ENCODE measurements around the gene OR13H1.
"Not testable (repeated sequence)": the region's sequence is repeated elsewhere in the genome, so short reads cannot be mapped to it uniquely, and the experiment has no call there.

The OR13H1 gene

GRCh38 chrX:131543774-131544173 lies at the start of gene OR13H1:
OR13H1 (plus strand) TSS chrX:131544074; CDS start chrX:131544074, 0 bp downstream.
- DNase-seq (ENCODE audit: low spot score in 2 of 2): no peak
- H3K4me3 ChIP-seq: no peak within 1 kb of the TSS
- no peaks in the 10 kb centered on the region for H3K9me3 ChIP-seq
- no peaks in the 10 kb centered on the region for H3K36me3 ChIP-seq (replicated peaks)
- H3K4me1 ChIP-seq: no peaks in the 10 kb centered on the region
- peaks cover 3% of the 10 kb centered on the region for H3K27me3 ChIP-seq (ENCODE audit: low read depth)
- in situ Hi-C loops (cut with MboI; ENCODE audit: low sequenced_read_pairs): no loop called here

- H3K4me3 ChIP-seq; in situ Hi-C loops (cut with MboI; ENCODE audit: low sequenced_read_pairs); H3K36me3 ChIP-seq (replicated peaks); H3K27me3 ChIP-seq (ENCODE audit: low read depth); H3K4me1 ChIP-seq; DNase-seq (ENCODE audit: low spot score in 2 of 2); H3K9me3 ChIP-seq: not testable (repeated sequence)
These were observed 42.3 kb upstream of the OR13H1 start for GRCh38 chrX:131501556-131501955.

- H3K27me3 ChIP-seq (ENCODE audit: low read depth): no peaks in the 10 kb centered on the region
- H3K4me3 ChIP-seq: no peak overlapping the region
- no peaks in the 10 kb centered on the region for H3K4me1 ChIP-seq
- H3K36me3 ChIP-seq (replicated peaks): no peaks in the 10 kb centered on the region
- DNase-seq (ENCODE audit: low spot score in 2 of 2): no peak
- H3K9me3 ChIP-seq: no peaks in the 10 kb centered on the region
- in situ Hi-C loops (cut with MboI; ENCODE audit: low sequenced_read_pairs): no loop called here
These were observed 30.5 kb upstream of the OR13H1 start for GRCh38 chrX:131513159-131513914.

GRCh38 chrX:131521824-131522223 lies 22.1 kb upstream of the OR13H1 start:
- H3K4me3 ChIP-seq: no peak overlapping the region
- no peaks in the 10 kb centered on the region for H3K36me3 ChIP-seq (replicated peaks)
- H3K4me1 ChIP-seq: no peaks in the 10 kb centered on the region
- no peaks in the 10 kb centered on the region for H3K27me3 ChIP-seq (ENCODE audit: low read depth)
- DNase-seq (ENCODE audit: low spot score in 2 of 2): no peak
- no peaks in the 10 kb centered on the region for H3K9me3 ChIP-seq
- in situ Hi-C loops (cut with MboI; ENCODE audit: low sequenced_read_pairs): no loop called here

GRCh38 chrX:131544218-131544617 lies 344 bp downstream of the OR13H1 start:
- no peaks in the 10 kb centered on the region for H3K4me1 ChIP-seq
- H3K36me3 ChIP-seq (replicated peaks): no peaks in the 10 kb centered on the region
- DNase-seq (ENCODE audit: low spot score in 2 of 2): no peak
- no peak overlapping the region for H3K4me3 ChIP-seq
- in situ Hi-C loops (cut with MboI; ENCODE audit: low sequenced_read_pairs): no loop called here
- no peaks in the 10 kb centered on the region for H3K9me3 ChIP-seq
- peaks cover 3% of the 10 kb centered on the region for H3K27me3 ChIP-seq (ENCODE audit: low read depth)

- in situ Hi-C loops (cut with MboI; ENCODE audit: low sequenced_read_pairs): no loop called here
These were observed 5.1 kb downstream of the OR13H1 start for GRCh38 chrX:131549011-131549410.

GRCh38 chrX:131552453-131552852 lies 8.6 kb downstream of the OR13H1 start:
- H3K27me3 ChIP-seq (ENCODE audit: low read depth); H3K4me1 ChIP-seq; DNase-seq (ENCODE audit: low spot score in 2 of 2); H3K36me3 ChIP-seq (replicated peaks); H3K4me3 ChIP-seq; in situ Hi-C loops (cut with MboI; ENCODE audit: low sequenced_read_pairs); H3K9me3 ChIP-seq: not testable (repeated sequence)

More at GRCh38 chrX:131549011-131549410, 5.1 kb downstream of the OR13H1 start:
- Histone ChIP-seq H3K27me3 (ENCODE audit: low read depth) (no peaks in the 10 kb centered on the region), H3K36me3 (replicated peaks) (no peaks in the 10 kb centered on the region), H3K4me3 (no peak overlapping the region), H3K9me3 (no peaks in the 10 kb centered on the region), H3K4me1 (no peaks in the 10 kb centered on the region)
- DNase-seq (ENCODE audit: low spot score in 2 of 2): no peak

GRCh38 chrX:131558562-131558961 lies 14.7 kb downstream of the OR13H1 start:
- H3K36me3 ChIP-seq (replicated peaks): no peaks in the 10 kb centered on the region
- in situ Hi-C loops (cut with MboI; ENCODE audit: low sequenced_read_pairs): no loop called here
- peaks cover 7% of the 10 kb centered on the region for H3K27me3 ChIP-seq (ENCODE audit: low read depth)
- no peaks in the 10 kb centered on the region for H3K4me1 ChIP-seq
- H3K9me3 ChIP-seq: no peaks in the 10 kb centered on the region
- no peak for DNase-seq (ENCODE audit: low spot score in 2 of 2)
- H3K4me3 ChIP-seq: no peak overlapping the region

- H3K36me3 ChIP-seq (replicated peaks): no peaks in the 10 kb centered on the region
- peaks cover 7% of the 10 kb centered on the region for H3K27me3 ChIP-seq (ENCODE audit: low read depth)
- H3K9me3 ChIP-seq: no peaks in the 10 kb centered on the region
- H3K4me3 ChIP-seq: no peak overlapping the region
- no peak for DNase-seq (ENCODE audit: low spot score in 2 of 2)
- H3K4me1 ChIP-seq: no peaks in the 10 kb centered on the region
- in situ Hi-C loops (cut with MboI; ENCODE audit: low sequenced_read_pairs): no loop called here
These were observed 20.8 kb downstream of the OR13H1 start for GRCh38 chrX:131564553-131565229.

- in situ Hi-C loops (cut with MboI; ENCODE audit: low sequenced_read_pairs): no loop called here
- Histone ChIP-seq H3K9me3 (no peaks in the 10 kb centered on the region), H3K4me3 (no peak overlapping the region), H3K36me3 (replicated peaks) (no peaks in the 10 kb centered on the region), H3K27me3 (ENCODE audit: low read depth) (peaks cover 7% of the 10 kb centered on the region), H3K4me1 (no peaks in the 10 kb centered on the region)
- no peak for DNase-seq (ENCODE audit: low spot score in 2 of 2)
These were observed 22.0 kb downstream of the OR13H1 start for GRCh38 chrX:131565909-131566308.

- no peaks in the 10 kb centered on the region for H3K9me3 ChIP-seq
- in situ Hi-C loops (cut with MboI; ENCODE audit: low sequenced_read_pairs): no loop called here
- H3K27me3 ChIP-seq (ENCODE audit: low read depth): no peaks in the 10 kb centered on the region; the same call in 1 of the 2 replicates
- no peak for DNase-seq (ENCODE audit: low spot score in 2 of 2)
- H3K4me1 ChIP-seq: no peaks in the 10 kb centered on the region
- H3K36me3 ChIP-seq (replicated peaks): no peaks in the 10 kb centered on the region
- no peak overlapping the region for H3K4me3 ChIP-seq
These were observed 27.5 kb downstream of the OR13H1 start for GRCh38 chrX:131571348-131571747.

GRCh38 chrX:131572372-131573014 lies 28.6 kb downstream of the OR13H1 start:
- DNase-seq (ENCODE audit: low spot score in 2 of 2): no peak
- Histone ChIP-seq H3K27me3 (ENCODE audit: low read depth) (peaks cover 2% of the 10 kb centered on the region; the same call in 1 of the 2 replicates), H3K4me3 (no peak overlapping the region), H3K4me1 (no peaks in the 10 kb centered on the region), H3K9me3 (no peaks in the 10 kb centered on the region), H3K36me3 (replicated peaks) (no peaks in the 10 kb centered on the region)
- in situ Hi-C loops (cut with MboI; ENCODE audit: low sequenced_read_pairs): no loop called here

GRCh38 chrX:131577413-131577812 lies 33.5 kb downstream of the OR13H1 start:
- H3K27me3 ChIP-seq (ENCODE audit: low read depth): 0 out of 2 replicates have a peak, but pooled peaks cover 3% of the 10 kb centered on the region
- in situ Hi-C loops (cut with MboI; ENCODE audit: low sequenced_read_pairs): no loop called here
- H3K9me3 ChIP-seq: no peaks in the 10 kb centered on the region
- H3K4me1 ChIP-seq: no peaks in the 10 kb centered on the region
- H3K4me3 ChIP-seq: no peak overlapping the region
- H3K36me3 ChIP-seq (replicated peaks): no peaks in the 10 kb centered on the region
- no peak for DNase-seq (ENCODE audit: low spot score in 2 of 2)

All from HAP-1 (cell line).